ENCODE data around the gene SDHB.

Gene SDHB

GRCh38 chr1:17053685-17054410 lies at the start of gene SDHB:
Gene SDHB, minus strand, starts transcription at chr1:17054032. Its CDS starts 13 bp downstream, at chr1:17054019.
- peak; percentile 98 for DNase-seq (ENCODE audit: low read depth)

GRCh38 chr1:17102232-17102631 lies 48.4 kb upstream of the SDHB start:
- DNase-seq (ENCODE audit: low read depth) = no peak

- DNase-seq (ENCODE audit: low read depth) = no peak
Measured at GRCh38 chr1:17101261-17101660, 47.4 kb upstream of the SDHB start.

- no peak for DNase-seq (ENCODE audit: low read depth)
Measured at GRCh38 chr1:17099616-17100340, 45.9 kb upstream of the SDHB start.

- no peak for DNase-seq (ENCODE audit: low read depth)
Measured at GRCh38 chr1:17098446-17099317, 44.9 kb upstream of the SDHB start.

GRCh38 chr1:17097787-17098186 lies 44.0 kb upstream of the SDHB start:
- DNase-seq (ENCODE audit: low read depth) = no peak

- no peak for DNase-seq (ENCODE audit: low read depth)
Measured at GRCh38 chr1:17097147-17097546, 43.3 kb upstream of the SDHB start.

GRCh38 chr1:17096584-17096983 lies 42.8 kb upstream of the SDHB start:
- no peak for DNase-seq (ENCODE audit: low read depth)

- DNase-seq (ENCODE audit: low read depth) = no peak
Measured at GRCh38 chr1:17095141-17095540, 41.3 kb upstream of the SDHB start.

- DNase-seq (ENCODE audit: low read depth) = no peak
Measured at GRCh38 chr1:17094664-17095063, 40.8 kb upstream of the SDHB start.

GRCh38 chr1:17093822-17094393 lies 40.1 kb upstream of the SDHB start:
- DNase-seq (ENCODE audit: low read depth) = no peak

GRCh38 chr1:17091252-17091651 lies 37.4 kb upstream of the SDHB start:
- no peak for DNase-seq (ENCODE audit: low read depth)

GRCh38 chr1:17089506-17089905 lies 35.7 kb upstream of the SDHB start:
- no peak for DNase-seq (ENCODE audit: low read depth)

- DNase-seq (ENCODE audit: low read depth) = no peak
Measured at GRCh38 chr1:17086751-17087150, 32.9 kb upstream of the SDHB start.

GRCh38 chr1:17084787-17085186 lies 31.0 kb upstream of the SDHB start:
- DNase-seq (ENCODE audit: low read depth) = no peak

- no peak for DNase-seq (ENCODE audit: low read depth)
Measured at GRCh38 chr1:17082761-17083160, 28.9 kb upstream of the SDHB start.

- DNase-seq (ENCODE audit: low read depth) = no peak
Measured at GRCh38 chr1:17081439-17081838, 27.6 kb upstream of the SDHB start.

GRCh38 chr1:17080880-17081279 lies 27.0 kb upstream of the SDHB start:
- no peak for DNase-seq (ENCODE audit: low read depth)

GRCh38 chr1:17080085-17080759 lies 26.4 kb upstream of the SDHB start:
- no peak for DNase-seq (ENCODE audit: low read depth)

GRCh38 chr1:17078991-17079868 lies 25.4 kb upstream of the SDHB start:
- no peak for DNase-seq (ENCODE audit: low read depth)
